Left hindlimb (tissue), 1 donor: Measurements from ENCODE around the gene CDHR4.
"Not testable (repeated sequence)": the region's sequence is repeated elsewhere in the genome, so short reads cannot be mapped to it uniquely, and the experiment has no call there.

ENCODE experiments used
- DNase-seq: peaks from one replicate; pipeline ENCODE4 v3.0.0-alpha.2; 2018

CDHR4 gene

GRCh38 chr3:49803465-49804140, 3.9 kb upstream of the CDHR4 start:
- DNase-seq = peak; percentile 82

GRCh38 chr3:49802719-49803464, 3.2 kb upstream of the CDHR4 start, which contains the start of gene INKA1:
Gene INKA1, plus strand, starts transcription at chr3:49803261. Its CDS starts 132 bp downstream, at chr3:49803393.
- DNase-seq = peak; percentile 91

GRCh38 chr3:49801160-49801559, 1.5 kb upstream of the CDHR4 start:
- no peak for DNase-seq

- no peak for DNase-seq
Measured at GRCh38 chr3:49799105-49799504, 568 bp downstream of the CDHR4 start.

- no peak for DNase-seq
Measured at GRCh38 chr3:49794926-49795905, 4.5 kb downstream of the CDHR4 start.

- no peak for DNase-seq
Measured at GRCh38 chr3:49794431-49794830, 5.2 kb downstream of the CDHR4 start.

GRCh38 chr3:49793486-49794085, 6.1 kb downstream of the CDHR4 start:
- DNase-seq = no peak

- DNase-seq = no peak
Measured at GRCh38 chr3:49792371-49793150, 7.1 kb downstream of the CDHR4 start.

GRCh38 chr3:49791571-49791970, 8.1 kb downstream of the CDHR4 start:
- no peak for DNase-seq

- DNase-seq = no peak
Measured at GRCh38 chr3:49790626-49791411, 8.9 kb downstream of the CDHR4 start.

GRCh38 chr3:49788056-49788455, 11.6 kb downstream of the CDHR4 start:
- DNase-seq = no peak

- no peak for DNase-seq
Measured at GRCh38 chr3:49787536-49787935, 12.1 kb downstream of the CDHR4 start.

- no peak for DNase-seq
Measured at GRCh38 chr3:49787182-49787464, 12.6 kb downstream of the CDHR4 start.

- peak; percentile 100 for DNase-seq
Measured at GRCh38 chr3:49786357-49787181, 13.1 kb downstream of the CDHR4 start, which contains the start of gene IP6K1. Gene IP6K1, minus strand, starts transcription at chr3:49786542. Its CDS starts 38,502 bp downstream, at chr3:49748040.

GRCh38 chr3:49785565-49786356, 13.9 kb downstream of the CDHR4 start:
- DNase-seq = no peak

- DNase-seq = not testable (repeated sequence)
Measured at GRCh38 chr3:49782277-49782676, 17.4 kb downstream of the CDHR4 start.

- DNase-seq = no peak
Measured at GRCh38 chr3:49781415-49782199, 18.1 kb downstream of the CDHR4 start.

- DNase-seq = not testable (repeated sequence)
Measured at GRCh38 chr3:49780975-49781365, 18.7 kb downstream of the CDHR4 start.
